HEK293T (cell line): ENCODE results near the gene CTIF.

Experiments
- CTBP1 ChIP-seq: fragments of 450-650 bp; IDR thresholded peaks from 2 replicates; pipeline ENCODE4 v1.6.1; 2016; ENCODE audit warnings: borderline replicate concordance
- ELF4 ChIP-seq: fragments of 450-650 bp; IDR thresholded peaks from 2 replicates; pipeline ENCODE4 v1.6.1; 2017; ENCODE audit warnings: antibody characterized with exemption
- FOXA1 ChIP-seq: fragments of 450-650 bp; IDR thresholded peaks from 2 replicates; pipeline ENCODE4 v1.6.1; 2016; ENCODE audit warnings: mild to moderate bottlenecking
- FOXK2 ChIP-seq: fragments of 450-650 bp; IDR thresholded peaks from 2 replicates; pipeline ENCODE4 v1.6.1; 2016; ENCODE audit warnings: mild to moderate bottlenecking
- FOXM1 ChIP-seq: fragments of 450-650 bp; IDR thresholded peaks from 2 replicates; pipeline ENCODE4 v1.6.1; 2017; ENCODE audit warnings: mild to moderate bottlenecking, borderline replicate concordance
- HDGF ChIP-seq: fragments of 450-650 bp; IDR thresholded peaks from 2 replicates; pipeline ENCODE4 v1.6.1; 2017; ENCODE audit warnings: antibody characterized with exemption, borderline replicate concordance
- NFRKB ChIP-seq: fragments of 450-650 bp; IDR thresholded peaks from 2 replicates; pipeline ENCODE4 v1.6.1; 2016; ENCODE audit warnings: mild to moderate bottlenecking, moderate library complexity
- SP1 ChIP-seq: fragments of 450-650 bp; IDR thresholded peaks from 2 replicates; pipeline ENCODE4 v1.6.1; 2017
- SUZ12 ChIP-seq: fragments of 450-650 bp; IDR thresholded peaks from 2 replicates; pipeline ENCODE4 v1.6.1; 2016; ENCODE audit warnings: mild to moderate bottlenecking
- TARDBP ChIP-seq: fragments of 450-650 bp; IDR thresholded peaks from 2 replicates; pipeline ENCODE4 v1.6.1; 2016
- TF ChIP-seq, protein P1 (sequence below): fragments of 450-650 bp; IDR thresholded peaks from 2 replicates; pipeline ENCODE4 v1.6.1; 2016

DNA sequence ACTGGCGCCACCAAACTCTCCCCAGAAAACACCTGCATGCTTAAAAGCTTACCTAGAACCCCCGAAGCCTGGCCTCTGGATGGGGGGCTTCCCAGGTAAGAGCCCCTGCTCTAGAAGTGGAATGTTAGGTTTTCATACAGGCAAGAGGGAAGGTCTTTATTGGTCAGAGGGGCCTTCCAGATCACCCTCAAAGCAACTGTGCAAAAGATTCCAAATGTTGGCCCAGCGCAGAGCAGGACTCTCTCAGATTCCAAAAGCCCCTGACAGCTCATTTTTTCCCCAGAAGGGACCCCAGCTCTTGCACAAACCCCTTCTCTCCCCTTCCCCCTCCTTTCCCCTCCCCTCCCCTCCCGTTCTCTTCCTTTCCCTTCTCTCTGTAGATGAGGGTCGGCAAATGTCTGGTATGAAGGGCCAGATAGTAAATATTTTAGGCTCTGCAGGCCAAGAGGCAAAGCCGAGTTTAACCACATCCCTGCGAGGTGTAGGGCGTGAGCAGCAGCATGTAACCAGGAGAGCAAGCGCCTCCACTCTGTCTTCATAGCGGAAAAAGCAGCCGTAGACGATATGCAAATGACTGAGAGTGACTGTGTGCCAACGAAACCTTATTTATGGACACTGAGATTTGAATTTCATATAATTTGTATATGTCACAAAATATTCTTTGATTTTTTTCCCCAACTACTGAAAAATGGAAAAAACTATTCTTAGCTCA lies 295.0 kb downstream of the CTIF start:
- TF ChIP-seq CTBP1 (no peak), NFRKB (no peak), FOXM1 (no peak), FOXK2 (no peak), HDGF (no peak), TARDBP (no peak), SP1 (no peak), SUZ12 (no peak), FOXA1 (no peak), ELF4 (no peak)
- TF ChIP-seq, protein P1, sequence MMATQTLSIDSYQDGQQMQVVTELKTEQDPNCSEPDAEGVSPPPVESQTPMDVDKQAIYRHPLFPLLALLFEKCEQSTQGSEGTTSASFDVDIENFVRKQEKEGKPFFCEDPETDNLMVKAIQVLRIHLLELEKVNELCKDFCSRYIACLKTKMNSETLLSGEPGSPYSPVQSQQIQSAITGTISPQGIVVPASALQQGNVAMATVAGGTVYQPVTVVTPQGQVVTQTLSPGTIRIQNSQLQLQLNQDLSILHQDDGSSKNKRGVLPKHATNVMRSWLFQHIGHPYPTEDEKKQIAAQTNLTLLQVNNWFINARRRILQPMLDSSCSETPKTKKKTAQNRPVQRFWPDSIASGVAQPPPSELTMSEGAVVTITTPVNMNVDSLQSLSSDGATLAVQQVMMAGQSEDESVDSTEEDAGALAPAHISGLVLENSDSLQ = no peak
